ENCODE data around the gene GPR26.

DNA sequence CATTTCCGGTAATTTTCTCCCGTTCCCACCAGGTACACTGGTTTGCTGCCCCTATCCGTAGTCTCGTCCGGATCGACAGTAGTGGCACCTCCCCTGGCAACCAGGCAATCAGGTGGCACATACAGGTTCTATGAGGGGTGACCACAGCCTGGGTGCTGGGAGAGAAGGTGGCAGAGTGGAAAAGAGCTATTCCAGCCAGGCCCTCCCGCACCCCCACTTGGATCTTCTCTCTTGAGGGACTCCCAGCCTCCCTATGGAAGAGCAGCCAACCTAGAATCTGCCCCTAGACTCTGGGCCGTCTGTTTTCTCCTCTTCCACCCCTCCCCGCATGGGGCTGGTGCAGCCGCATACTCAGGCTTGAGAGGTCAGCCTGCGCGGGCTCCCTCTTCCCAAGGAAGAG lies 58.6 kb downstream of the GPR26 start:
- TF ChIP-seq, protein P1, sequence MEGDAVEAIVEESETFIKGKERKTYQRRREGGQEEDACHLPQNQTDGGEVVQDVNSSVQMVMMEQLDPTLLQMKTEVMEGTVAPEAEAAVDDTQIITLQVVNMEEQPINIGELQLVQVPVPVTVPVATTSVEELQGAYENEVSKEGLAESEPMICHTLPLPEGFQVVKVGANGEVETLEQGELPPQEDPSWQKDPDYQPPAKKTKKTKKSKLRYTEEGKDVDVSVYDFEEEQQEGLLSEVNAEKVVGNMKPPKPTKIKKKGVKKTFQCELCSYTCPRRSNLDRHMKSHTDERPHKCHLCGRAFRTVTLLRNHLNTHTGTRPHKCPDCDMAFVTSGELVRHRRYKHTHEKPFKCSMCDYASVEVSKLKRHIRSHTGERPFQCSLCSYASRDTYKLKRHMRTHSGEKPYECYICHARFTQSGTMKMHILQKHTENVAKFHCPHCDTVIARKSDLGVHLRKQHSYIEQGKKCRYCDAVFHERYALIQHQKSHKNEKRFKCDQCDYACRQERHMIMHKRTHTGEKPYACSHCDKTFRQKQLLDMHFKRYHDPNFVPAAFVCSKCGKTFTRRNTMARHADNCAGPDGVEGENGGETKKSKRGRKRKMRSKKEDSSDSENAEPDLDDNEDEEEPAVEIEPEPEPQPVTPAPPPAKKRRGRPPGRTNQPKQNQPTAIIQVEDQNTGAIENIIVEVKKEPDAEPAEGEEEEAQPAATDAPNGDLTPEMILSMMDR (conservative IDR thresholded peaks at IDR 0.05; ENCODE audit: low read length), result no peak
- no peak for TF ChIP-seq EZH2phosphoT487 (IDR thresholded peaks at IDR 0.05; ENCODE audit: borderline replicate concordance, low read depth, low read length)

All from OCI-LY7 (cell line).